Measurements from ENCODE around the gene UCK2. TPM values are rescaled to one million over a fixed set of nuclear protein-coding genes. Genes with fewer than 3 reads are reported as not detected.

UCK2 gene
- total RNA-seq, 1 donor from 2014 or later: 9.6 TPM

- Histone ChIP-seq H3K4me1 (peaks cover 4% of the 10 kb centered on the region), H3K9me3 (replicated peaks) (peaks cover 8% of the 10 kb centered on the region), H3K36me3 (no peaks in the 10 kb centered on the region), H3K27me3 (ENCODE audit: low read depth) (no peaks in the 10 kb centered on the region), H3K27ac (replicated peaks) (no peak overlapping the region), H3K4me3 (no peak overlapping the region)
- no peak for DNase-seq
- no peak for TF ChIP-seq CTCF (IDR thresholded peaks at IDR 0.05; ENCODE audit: borderline replicate concordance)
- intact Hi-C loops (cut with micrococcal nuclease): no loop called here
Measured at GRCh38 chr1:165877940-165878556, 50.6 kb downstream of the UCK2 start.

- peaks cover 19% of the 10 kb centered on the region for H3K4me1 ChIP-seq
- no peaks in the 10 kb centered on the region for H3K27me3 ChIP-seq (ENCODE audit: low read depth)
- no peak overlapping the region for H3K4me3 ChIP-seq
- no peak overlapping the region for H3K27ac ChIP-seq (replicated peaks)
- peaks cover 8% of the 10 kb centered on the region for H3K9me3 ChIP-seq (replicated peaks)
- no peak for TF ChIP-seq CTCF (IDR thresholded peaks at IDR 0.05; ENCODE audit: borderline replicate concordance)
- no peak for DNase-seq
- intact Hi-C loops (cut with micrococcal nuclease): no loop called here
- H3K36me3 ChIP-seq: no peaks in the 10 kb centered on the region
Measured at GRCh38 chr1:165879946-165880345, 52.5 kb downstream of the UCK2 start.

GRCh38 chr1:165880993-165881392 is 53.6 kb downstream of the UCK2 start:
- H3K36me3 ChIP-seq: no peaks in the 10 kb centered on the region
- H3K27ac ChIP-seq (replicated peaks): no peak overlapping the region
- no peaks in the 10 kb centered on the region for H3K27me3 ChIP-seq (ENCODE audit: low read depth)
- intact Hi-C loops (cut with micrococcal nuclease): no loop called here
- peaks cover 8% of the 10 kb centered on the region for H3K9me3 ChIP-seq (replicated peaks)
- DNase-seq: no peak
- H3K4me1 ChIP-seq: peaks cover 27% of the 10 kb centered on the region
- no peak for TF ChIP-seq CTCF (IDR thresholded peaks at IDR 0.05; ENCODE audit: borderline replicate concordance)
- H3K4me3 ChIP-seq: no peak overlapping the region

- Histone ChIP-seq H3K27me3 (ENCODE audit: low read depth) (no peaks in the 10 kb centered on the region), H3K27ac (replicated peaks) (no peak overlapping the region), H3K9me3 (replicated peaks) (peaks cover 6% of the 10 kb centered on the region), H3K36me3 (no peaks in the 10 kb centered on the region), H3K4me3 (no peak overlapping the region), H3K4me1 (peaks cover 27% of the 10 kb centered on the region)
- intact Hi-C loops (cut with micrococcal nuclease): no loop called here
- no peak for DNase-seq
- TF ChIP-seq CTCF (IDR thresholded peaks at IDR 0.05; ENCODE audit: borderline replicate concordance): no peak
Measured at GRCh38 chr1:165882168-165882837, 54.9 kb downstream of the UCK2 start.

GRCh38 chr1:165883056-165883455 is 55.6 kb downstream of the UCK2 start:
- no peak for DNase-seq
- Histone ChIP-seq H3K4me3 (no peak overlapping the region), H3K36me3 (no peaks in the 10 kb centered on the region), H3K27me3 (ENCODE audit: low read depth) (no peaks in the 10 kb centered on the region), H3K9me3 (replicated peaks) (peaks cover 2% of the 10 kb centered on the region), H3K27ac (replicated peaks) (no peak overlapping the region), H3K4me1 (peaks cover 27% of the 10 kb centered on the region)
- TF ChIP-seq CTCF (IDR thresholded peaks at IDR 0.05; ENCODE audit: borderline replicate concordance): no peak
- intact Hi-C loops (cut with micrococcal nuclease): no loop called here
